Measurements from ENCODE around the gene SLC49A3.

Gene SLC49A3

GRCh38 chr4:666822-667544 is 22.0 kb downstream of the SLC49A3 start:
- no peak for DNase-seq (ENCODE audit: low read depth)

DNA sequence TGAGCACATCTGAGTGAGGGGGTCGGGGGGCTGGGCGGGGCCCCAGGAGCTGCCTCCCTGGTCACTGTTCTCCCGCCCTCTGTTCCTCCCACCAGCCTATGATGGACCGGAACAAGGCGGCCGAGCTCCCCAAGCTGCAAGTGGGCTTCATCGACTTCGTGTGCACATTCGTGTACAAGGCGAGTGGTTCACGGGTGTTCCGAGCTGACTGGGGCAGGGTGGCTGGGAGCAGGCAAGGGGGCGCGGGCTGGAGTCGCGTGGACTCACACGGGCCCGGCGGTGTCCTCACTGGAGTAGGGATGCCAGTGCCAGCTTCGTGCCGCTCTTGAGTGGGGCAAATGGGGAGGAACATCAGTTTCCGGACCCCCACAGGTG is 22.5 kb downstream of the SLC49A3 start:
- DNase-seq (ENCODE audit: low read depth): no peak

DNA sequence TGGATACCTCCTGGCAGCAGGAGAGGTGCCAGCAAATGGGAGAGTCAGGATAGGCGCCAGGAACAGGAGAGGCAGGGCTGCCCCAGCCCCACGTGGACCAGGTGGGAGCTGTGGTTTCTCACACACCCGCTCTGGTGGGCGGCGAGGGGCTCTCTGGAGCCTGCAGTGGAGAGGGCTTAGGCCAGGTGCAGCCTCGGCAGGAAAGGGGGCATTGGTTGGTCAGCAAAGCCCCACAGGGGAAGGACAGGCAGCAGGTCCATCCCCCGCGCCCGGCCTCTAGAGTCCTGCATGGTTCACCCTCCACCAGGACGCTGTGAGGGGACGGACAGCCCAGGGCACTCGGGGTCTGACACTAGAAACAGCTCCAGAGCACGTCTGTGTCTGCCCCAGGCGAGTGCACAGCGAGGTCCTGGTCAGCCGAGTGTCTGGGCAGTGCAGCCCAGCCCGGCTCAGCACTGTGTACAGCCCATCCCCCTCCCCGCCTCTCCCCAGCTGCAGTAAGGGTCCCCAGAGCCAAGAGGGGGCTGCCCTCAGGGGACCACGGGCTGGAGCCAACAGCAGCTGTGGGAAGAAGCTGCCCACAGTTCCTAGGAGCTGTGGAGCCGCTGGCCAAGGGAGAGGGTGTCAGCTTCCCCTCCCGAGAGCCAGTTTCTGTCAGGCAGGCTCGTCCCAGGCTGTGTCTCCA is 23.1 kb downstream of the SLC49A3 start:
- no peak for DNase-seq (ENCODE audit: low read depth)

GRCh38 chr4:665381-665750 is 23.6 kb downstream of the SLC49A3 start:
- DNase-seq (ENCODE audit: low read depth): no peak

GRCh38 chr4:664713-665231 is 24.2 kb downstream of the SLC49A3 start:
- DNase-seq (ENCODE audit: low read depth): no peak

- DNase-seq (ENCODE audit: low read depth): no peak
Measured at GRCh38 chr4:663438-664428, 25.2 kb downstream of the SLC49A3 start.

- DNase-seq (ENCODE audit: low read depth): no peak
Measured at GRCh38 chr4:663046-663437, 25.9 kb downstream of the SLC49A3 start.

DNA sequence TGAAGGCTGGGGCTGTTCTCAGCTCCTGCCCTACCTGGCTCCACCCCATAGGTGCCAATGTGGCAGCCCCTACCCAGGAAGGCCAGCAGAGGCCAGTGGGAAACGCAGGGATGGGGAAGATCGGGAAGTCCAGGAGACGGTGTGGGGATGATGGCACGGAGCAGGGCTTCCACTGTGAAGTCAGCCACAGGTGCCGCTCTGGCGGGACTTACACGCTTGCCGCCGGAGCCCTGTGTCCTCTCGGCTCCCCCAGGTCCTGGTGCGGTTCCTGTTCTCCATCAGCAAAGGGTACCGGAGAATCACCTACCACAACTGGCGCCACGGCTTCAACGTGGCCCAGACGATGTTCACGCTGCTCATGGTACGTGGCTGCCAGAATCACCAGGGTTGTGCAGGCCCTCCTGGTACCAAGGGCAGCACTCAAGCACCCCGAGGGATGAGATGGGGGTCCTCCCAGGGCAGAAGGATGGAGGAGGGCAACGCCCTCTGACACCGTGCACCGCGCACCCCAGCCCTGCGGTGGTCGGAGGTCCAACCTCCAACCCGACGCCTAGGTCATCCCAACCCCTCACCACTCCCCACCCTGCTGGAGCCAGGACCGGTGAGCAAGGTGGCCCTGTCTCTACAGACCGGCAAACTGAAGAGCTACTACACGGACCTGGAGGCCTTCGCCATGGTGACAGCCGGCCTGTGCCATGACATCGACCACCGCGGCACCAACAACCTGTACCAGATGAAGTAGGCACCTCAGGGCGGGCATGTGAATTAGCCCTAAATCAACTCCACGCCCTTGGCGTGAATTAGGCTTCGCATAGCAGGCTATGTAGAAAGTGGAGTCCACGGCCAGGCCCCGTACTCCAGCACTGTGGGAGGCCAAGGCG is 26.8 kb downstream of the SLC49A3 start:
- DNase-seq (ENCODE audit: low read depth): no peak

DNA sequence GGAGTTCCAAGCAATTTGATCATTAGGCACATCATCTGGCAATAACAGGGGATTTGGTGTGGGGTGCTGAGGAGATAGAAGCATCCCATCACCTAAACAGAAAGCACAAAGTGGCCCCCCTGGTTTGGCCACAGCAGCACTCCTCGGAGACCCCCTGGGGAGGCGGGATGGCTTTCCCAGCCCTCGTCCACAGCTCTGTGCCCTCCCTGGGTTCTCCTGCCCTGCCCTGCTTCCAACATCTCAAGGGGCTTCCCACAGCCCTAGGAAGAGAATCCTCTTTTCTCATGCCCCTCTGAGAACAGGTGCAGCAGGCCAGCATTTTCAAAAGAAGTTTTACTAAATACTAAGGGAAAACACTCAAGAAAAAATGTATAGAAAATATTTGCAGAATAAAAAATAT is 27.7 kb downstream of the SLC49A3 start:
- no peak for DNase-seq (ENCODE audit: low read depth)

GRCh38 chr4:660401-660800 is 28.6 kb downstream of the SLC49A3 start:
- DNase-seq (ENCODE audit: low read depth): no peak

DNA sequence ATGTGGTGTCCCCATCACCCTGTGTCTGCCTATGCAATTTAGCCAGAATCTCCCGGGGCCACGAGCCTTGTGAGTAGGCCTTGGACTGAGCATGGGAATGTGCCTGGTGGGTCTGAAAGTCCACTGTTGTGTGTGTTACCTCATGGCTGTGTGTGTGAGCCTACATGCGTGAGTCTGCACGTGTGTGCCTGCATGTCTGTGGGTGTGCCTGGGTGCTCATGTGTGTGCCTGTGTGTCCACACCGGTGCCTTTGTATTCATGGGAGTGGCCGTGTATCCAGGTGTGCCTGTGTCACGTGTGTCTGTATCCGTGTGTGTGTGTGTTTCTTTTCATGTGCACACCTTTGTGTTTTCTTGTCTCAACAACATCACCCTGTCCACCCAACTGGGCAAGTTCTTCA is 29.1 kb downstream of the SLC49A3 start:
- DNase-seq (ENCODE audit: low read depth): no peak

- no peak for DNase-seq (ENCODE audit: low read depth)
Measured at GRCh38 chr4:658681-659667, 30.0 kb downstream of the SLC49A3 start.

DNA sequence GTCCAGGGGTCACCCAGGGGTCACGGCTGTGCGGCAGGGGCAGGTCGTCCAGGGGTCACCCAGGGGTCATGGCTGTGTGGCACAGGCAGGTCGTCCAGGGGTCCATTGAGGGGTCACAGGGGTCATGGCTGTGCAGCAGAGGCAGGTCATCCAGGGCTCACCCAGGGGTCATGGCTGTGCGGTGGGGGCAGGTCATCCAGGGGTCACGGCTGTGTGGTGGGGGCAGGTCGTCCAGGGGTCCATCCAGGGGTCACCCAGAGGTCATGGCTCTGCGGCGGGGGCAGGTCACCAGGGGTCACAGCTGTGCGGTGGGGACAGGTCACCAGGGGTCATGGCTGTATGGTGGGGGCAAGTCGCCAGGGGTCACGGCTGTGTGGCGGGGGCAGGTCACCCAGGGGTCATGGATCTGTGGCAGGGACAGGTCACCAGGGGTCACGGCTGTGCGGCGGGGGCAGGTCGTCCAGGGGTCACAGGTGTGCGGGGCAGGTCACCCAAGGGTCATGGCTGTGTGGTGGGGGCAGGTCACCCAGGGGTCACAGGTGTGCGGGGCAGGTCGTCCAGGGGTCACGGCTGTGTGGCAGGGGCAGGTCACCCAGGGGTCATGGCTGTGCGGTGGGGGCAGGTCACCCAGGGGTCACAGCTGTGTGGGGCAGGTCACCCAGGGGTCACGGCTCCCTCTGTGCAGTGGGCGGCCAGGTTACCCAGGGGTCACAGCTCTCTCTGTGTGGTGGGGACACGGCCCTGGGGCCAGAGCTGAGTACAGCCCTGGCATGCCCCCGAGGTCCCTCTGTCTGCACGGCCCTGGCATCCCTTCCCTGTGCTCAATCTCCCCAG is 30.9 kb downstream of the SLC49A3 start:
- no peak for DNase-seq (ENCODE audit: low read depth)

DNA sequence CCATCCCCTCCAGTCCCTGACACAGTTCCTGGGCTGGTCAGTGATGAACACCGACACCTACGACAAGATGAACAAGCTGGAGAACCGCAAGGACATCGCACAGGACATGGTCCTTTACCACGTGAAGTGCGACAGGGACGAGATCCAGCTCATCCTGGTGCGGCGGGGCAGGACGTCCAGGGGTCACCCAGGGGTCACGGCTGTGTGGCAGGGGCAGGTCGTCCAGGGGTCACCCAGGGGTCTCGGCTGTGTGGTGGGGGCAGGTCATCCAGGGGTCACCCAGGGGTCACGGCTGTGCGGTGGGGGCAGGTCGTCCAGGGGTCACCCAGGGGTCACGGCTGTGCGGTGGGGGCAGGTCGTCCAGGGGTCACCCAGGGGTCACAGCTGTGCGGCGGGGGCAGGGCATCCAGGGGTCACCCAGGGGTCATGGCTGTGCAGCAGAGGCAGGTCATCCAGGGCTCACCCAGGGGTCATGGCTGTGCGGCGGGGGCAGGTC is 31.6 kb downstream of the SLC49A3 start:
- DNase-seq (ENCODE audit: low read depth): no peak

DNA sequence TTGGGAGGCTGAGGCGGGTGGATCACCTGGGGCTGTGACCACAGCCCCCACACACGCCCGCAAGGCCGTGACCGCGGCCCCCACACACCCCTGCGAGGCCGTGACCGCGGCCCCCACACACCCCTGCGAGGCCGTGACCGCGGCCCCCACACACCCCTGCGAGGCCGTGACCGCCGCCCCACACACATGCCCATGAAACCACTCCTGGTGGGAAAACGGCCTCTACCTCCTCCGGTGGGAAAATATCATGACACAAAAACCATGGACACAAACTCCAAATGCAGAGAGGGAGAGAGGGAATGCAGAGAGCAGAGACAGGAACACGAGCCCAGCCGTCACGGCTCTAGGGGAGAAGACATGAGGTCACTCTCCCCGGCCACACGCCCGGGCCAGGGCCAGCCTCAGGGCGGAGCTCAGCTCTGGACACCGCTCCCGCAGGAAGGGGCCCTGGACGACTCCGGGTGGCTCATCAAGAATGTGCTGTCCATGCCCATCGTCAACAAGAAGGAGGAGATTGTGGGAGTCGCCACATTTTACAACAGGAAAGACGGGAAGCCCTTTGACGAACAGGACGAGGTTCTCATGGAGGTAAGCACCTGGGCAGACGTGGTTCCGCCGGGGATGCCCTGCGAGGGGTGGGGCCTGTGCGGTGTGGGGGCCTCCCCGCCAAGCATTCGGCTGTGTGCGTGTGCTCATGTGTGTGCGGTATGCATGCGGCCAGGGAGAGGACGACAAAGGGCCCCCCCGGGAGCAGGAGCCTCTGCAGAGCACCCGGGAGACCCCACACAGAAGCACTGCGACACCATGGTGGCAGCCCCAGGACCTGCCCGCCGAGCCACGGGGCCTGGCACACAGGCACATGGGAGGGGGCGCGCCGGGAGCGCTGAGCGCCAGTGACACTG is 32.3 kb downstream of the SLC49A3 start:
- no peak for DNase-seq (ENCODE audit: low read depth)

DNA sequence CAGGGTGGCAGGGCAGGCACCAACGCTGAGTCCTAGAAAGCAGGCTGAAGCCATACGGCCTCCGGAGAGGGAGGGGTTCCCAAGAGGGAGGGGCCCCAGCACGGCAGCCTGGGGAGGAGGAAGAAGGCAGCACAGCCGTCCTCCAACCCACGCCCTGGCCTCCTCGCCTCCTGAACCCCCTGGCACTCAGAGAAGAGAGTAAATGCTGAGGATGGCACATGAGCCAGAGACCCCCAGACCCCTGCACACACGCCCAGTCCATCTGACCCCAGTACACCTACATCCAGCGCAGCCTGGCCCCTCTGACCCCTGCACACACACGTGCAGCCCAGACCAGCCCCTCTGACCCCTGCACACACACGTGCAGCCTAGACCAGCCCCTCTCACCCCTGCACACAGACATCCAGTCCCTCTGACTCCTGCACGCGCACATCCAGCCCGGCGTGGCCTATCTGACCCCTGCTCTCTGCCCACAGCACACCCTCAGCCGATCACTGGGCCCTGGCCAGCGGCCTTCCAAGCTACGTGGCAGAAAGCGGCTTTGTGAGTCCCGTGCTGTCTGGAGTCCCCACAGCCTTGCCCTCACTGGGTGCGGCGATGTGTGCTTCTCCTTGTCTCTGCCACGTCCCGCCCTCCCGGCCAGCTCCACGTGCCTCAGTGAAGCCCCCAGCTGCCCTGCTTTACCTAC is 33.3 kb downstream of the SLC49A3 start:
- DNase-seq (ENCODE audit: low read depth): no peak

DNA sequence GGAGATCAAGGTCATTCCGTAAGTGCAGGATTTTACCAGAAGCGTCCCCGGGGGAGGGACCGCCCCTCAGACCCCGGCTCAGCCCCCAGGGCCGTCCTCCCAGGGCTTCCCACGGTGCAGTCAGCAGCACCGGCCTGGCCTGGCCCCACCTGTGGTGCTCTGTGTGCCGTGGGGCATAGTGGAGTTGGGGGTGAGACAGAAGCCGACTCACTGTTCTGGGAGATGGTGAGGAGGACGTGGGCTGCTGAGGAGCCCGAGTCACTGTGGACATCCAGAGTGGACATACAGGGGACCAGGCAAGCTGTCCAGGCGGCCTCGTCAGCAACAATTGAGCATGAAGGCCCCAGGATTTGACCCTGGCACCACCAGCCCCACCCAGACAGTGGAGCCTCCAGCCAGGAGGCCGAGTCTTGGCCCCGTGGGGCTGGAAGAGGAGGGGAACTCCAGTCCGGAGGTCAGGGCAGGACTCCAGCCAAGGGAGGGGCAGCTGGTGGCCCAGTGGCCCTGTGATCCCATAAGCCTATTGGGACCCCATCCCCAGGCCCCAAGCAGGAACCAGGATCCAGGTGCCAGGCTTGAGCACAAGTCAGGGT is 34.0 kb downstream of the SLC49A3 start:
- DNase-seq (ENCODE audit: low read depth): no peak
